ENCODE results near the gene OR5L1.

DNA sequence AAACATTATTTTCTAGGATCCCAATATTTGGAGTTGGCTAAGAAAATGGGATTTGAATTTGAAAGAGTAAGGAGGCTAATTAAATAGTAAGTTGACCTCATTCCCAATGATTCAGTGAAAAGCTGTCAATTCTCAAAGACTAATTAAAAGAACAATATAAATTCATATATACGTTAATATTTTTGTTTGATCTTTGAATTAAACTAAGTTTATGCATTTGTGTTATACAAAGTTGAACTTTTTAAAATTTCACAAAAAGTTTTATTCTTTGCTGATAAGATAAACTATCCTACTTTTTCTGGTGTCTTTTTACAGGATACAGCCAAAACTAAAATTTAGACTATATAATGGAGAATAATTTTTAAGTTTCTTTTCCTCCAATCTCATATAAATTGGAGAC lies at the start of gene OR5L1:
- TF ChIP-seq ELF4 (IDR thresholded peaks at IDR 0.05) (no peak), FOXM1 (IDR thresholded peaks at IDR 0.05; ENCODE audit: borderline replicate concordance) (no peak), SUZ12 (IDR thresholded peaks at IDR 0.05) (no peak), LEF1 (IDR thresholded peaks at IDR 0.05; ENCODE audit: borderline replicate concordance) (no peak), FOXK2 (IDR thresholded peaks at IDR 0.05) (no peak), ARNT (IDR thresholded peaks at IDR 0.05) (no peak), ZNF384 (IDR thresholded peaks at IDR 0.05) (no peak), HDGF (IDR thresholded peaks at IDR 0.05; ENCODE audit: borderline replicate concordance) (no peak), L3MBTL2 (conservative IDR thresholded peaks at IDR 0.05) (no peak), NFRKB (IDR thresholded peaks at IDR 0.05) (no peak), SP1 (IDR thresholded peaks at IDR 0.05) (no peak), BHLHE40 (IDR thresholded peaks at IDR 0.05; ENCODE audit: borderline replicate concordance) (no peak), PKNOX1 (IDR thresholded peaks at IDR 0.05) (no peak), FOXA1 (IDR thresholded peaks at IDR 0.05) (no peak)
